GM12873 (cell line): Measurements from ENCODE around the gene JADE3.
A peak's percentile ranks its signal among the peaks of the same experiment; 100 is the strongest.

Source experiments
- CTCF ChIP-seq: IDR thresholded peaks from 2 replicates; pipeline ENCODE4 v1.5.1; 2012; ENCODE audit warnings: low read depth, mild to moderate bottlenecking, moderate library complexity, low read length, control low read depth; ENCODE audit not compliant: insufficient read depth; ENCODE audit errors: missing control alignments

JADE3 gene

GRCh38 chrX:47026198-47026597, 114.0 kb downstream of the JADE3 start:
- no peak for TF ChIP-seq CTCF

GRCh38 chrX:47030339-47030738, 118.1 kb downstream of the JADE3 start:
- peak; percentile 62 for TF ChIP-seq CTCF

GRCh38 chrX:47047989-47048388, 135.8 kb downstream of the JADE3 start:
- TF ChIP-seq CTCF, result no peak

- TF ChIP-seq CTCF, result no peak
Measured at GRCh38 chrX:47059142-47059874, 147.1 kb downstream of the JADE3 start.

- no peak for TF ChIP-seq CTCF
Measured at GRCh38 chrX:47060708-47061107, 148.5 kb downstream of the JADE3 start.

GRCh38 chrX:47061238-47061919, 149.2 kb downstream of the JADE3 start:
- TF ChIP-seq CTCF, result no peak

- no peak for TF ChIP-seq CTCF
Measured at GRCh38 chrX:47063179-47063578, 151.0 kb downstream of the JADE3 start.
